ENCODE measurements around the gene NDUFA7. TPM values are rescaled to one million over a fixed set of nuclear protein-coding genes. Genes with fewer than 3 reads are reported as not detected.

NDUFA7 gene
- 39.9 TPM for total RNA-seq (ENCODE audit: unreplicated experiment)
- long read RNA-seq, transcript NDUFA7-201 (4 exons, 601 nt) = major isoform, 40 of 46 reads
- long read RNA-seq, partial matches to known transcripts = 2 of 46 reads
- long read RNA-seq, other reads (novel, unspliced or antisense) = 3 of 46 reads

DNA sequence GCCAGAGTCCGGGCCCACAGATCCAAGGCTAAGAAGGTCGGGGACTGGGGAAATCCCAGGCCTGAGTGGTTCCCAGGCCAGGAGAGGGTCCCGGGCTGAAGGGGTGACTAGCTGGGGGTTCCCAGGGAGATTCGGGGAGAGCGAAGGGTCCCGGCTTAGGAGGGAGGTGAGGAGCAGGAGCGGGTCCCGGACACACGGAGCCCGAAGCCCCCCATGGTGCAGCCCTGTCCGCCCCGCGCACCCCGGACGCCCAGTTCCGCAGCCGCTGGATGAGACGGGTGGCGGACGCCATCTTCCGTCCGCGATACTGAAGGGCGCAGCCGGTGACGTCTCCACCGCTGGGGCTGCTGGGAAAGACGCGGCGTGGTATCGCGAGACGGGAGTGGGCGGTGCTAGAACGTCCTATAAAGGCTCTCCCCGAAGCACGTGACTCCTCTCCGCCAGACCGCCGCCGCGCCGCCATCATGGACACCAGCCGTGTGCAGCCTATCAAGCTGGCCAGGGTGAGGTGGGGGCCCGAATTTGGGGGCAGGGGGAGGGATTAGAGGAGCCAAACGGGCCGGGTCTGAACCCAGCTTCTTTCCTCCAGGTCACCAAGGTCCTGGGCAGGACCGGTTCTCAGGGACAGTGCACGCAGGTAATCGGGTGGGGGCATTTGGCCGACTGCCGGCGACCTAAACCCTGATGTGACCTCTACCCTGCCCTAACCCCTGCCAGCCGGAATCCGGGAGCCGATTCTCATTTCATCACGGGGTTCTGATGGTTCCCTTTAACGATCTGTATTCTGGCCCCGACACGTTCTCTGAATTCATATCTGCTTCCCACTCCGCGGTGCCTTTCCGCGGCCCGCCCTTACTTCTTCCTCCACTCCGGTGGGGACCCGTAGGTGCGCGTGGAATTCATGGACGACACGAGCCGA is at the start of gene NDUFA7, which contains the start of gene RPS28:
NDUFA7 (minus strand) TSS at position 309 of the 919 bp plus-strand sequence; CDS start at position 292, 17 bp downstream.
RPS28 (plus strand) TSS at position 430 of the 919 bp plus-strand sequence; CDS start at position 465, 35 bp downstream.
- Mint-ChIP-seq H3K4me3 (ENCODE audit: unreplicated experiment) (peak within 1 kb of the TSS; percentile 100), H3K9me3 (ENCODE audit: unreplicated experiment) (no peaks in the 10 kb centered on the region), H3K27ac (ENCODE audit: unreplicated experiment) (peak within 1 kb of the TSS; percentile 100), H3K27me3 (ENCODE audit: unreplicated experiment) (peaks cover 16% of the 10 kb centered on the region), H3K4me1 (ENCODE audit: unreplicated experiment) (peaks cover 38% of the 10 kb centered on the region), H3K36me3 (ENCODE audit: low read depth, unreplicated experiment) (peaks cover 13% of the 10 kb centered on the region)
- peak; percentile 96 for DNase-seq (ENCODE audit: low spot score)
- TF ChIP-seq, protein P1, sequence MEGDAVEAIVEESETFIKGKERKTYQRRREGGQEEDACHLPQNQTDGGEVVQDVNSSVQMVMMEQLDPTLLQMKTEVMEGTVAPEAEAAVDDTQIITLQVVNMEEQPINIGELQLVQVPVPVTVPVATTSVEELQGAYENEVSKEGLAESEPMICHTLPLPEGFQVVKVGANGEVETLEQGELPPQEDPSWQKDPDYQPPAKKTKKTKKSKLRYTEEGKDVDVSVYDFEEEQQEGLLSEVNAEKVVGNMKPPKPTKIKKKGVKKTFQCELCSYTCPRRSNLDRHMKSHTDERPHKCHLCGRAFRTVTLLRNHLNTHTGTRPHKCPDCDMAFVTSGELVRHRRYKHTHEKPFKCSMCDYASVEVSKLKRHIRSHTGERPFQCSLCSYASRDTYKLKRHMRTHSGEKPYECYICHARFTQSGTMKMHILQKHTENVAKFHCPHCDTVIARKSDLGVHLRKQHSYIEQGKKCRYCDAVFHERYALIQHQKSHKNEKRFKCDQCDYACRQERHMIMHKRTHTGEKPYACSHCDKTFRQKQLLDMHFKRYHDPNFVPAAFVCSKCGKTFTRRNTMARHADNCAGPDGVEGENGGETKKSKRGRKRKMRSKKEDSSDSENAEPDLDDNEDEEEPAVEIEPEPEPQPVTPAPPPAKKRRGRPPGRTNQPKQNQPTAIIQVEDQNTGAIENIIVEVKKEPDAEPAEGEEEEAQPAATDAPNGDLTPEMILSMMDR (IDR thresholded peaks at IDR 0.05; ENCODE audit: unreplicated experiment) = no peak

DNA sequence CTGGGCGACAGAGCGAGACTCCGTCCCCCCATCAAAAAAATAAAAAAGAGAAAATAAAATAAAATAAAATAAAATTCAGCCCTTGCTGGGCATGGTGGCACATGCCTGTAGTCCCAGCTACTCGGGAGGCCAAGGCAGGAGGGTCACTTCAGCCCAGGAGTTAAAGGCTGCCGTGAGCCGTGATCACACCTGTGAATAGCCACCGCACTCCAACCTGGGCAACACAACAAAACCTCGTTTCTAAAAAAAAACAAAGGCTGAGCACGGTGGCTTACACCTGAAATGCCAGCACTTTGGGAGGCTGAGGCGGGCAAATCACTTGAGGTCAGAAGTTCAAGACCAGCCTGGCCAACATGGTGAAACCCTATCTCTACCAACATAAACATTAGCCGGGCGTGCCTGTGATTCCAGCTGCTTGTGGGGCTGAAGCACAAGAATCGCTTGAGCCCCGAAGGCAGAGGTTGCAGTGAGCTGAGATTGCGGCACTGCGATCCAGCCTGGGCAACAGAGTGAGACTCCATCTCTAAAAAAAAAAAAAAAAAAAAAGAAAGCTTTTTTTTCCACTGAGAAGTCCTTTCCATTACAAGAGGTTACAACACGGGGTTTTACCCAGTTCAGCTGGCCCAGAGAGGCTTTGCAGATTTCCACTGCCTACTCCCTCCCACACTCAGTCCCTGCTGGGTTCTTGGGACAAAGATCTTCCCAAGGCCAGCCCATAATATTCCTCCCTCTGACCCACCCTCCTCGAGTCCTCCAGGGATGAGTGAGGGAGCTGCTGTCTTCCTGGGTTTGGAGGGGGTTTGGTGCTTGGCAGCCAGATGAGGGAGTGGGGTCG is 49.2 kb upstream of the NDUFA7 start:
- peaks cover 9% of the 10 kb centered on the region for H3K27me3 Mint-ChIP-seq (ENCODE audit: unreplicated experiment)
- no peaks in the 10 kb centered on the region for H3K9me3 Mint-ChIP-seq (ENCODE audit: unreplicated experiment)
- DNase-seq (ENCODE audit: low spot score) = no peak
- TF ChIP-seq, protein P1 (IDR thresholded peaks at IDR 0.05; ENCODE audit: unreplicated experiment) = no peak
- peaks cover 25% of the 10 kb centered on the region for H3K4me1 Mint-ChIP-seq (ENCODE audit: unreplicated experiment)
- H3K4me3 Mint-ChIP-seq (ENCODE audit: unreplicated experiment) = no peak overlapping the region
- H3K36me3 Mint-ChIP-seq (ENCODE audit: low read depth, unreplicated experiment) = peaks cover 16% of the 10 kb centered on the region
- H3K27ac Mint-ChIP-seq (ENCODE audit: unreplicated experiment) = no peak overlapping the region

DNA sequence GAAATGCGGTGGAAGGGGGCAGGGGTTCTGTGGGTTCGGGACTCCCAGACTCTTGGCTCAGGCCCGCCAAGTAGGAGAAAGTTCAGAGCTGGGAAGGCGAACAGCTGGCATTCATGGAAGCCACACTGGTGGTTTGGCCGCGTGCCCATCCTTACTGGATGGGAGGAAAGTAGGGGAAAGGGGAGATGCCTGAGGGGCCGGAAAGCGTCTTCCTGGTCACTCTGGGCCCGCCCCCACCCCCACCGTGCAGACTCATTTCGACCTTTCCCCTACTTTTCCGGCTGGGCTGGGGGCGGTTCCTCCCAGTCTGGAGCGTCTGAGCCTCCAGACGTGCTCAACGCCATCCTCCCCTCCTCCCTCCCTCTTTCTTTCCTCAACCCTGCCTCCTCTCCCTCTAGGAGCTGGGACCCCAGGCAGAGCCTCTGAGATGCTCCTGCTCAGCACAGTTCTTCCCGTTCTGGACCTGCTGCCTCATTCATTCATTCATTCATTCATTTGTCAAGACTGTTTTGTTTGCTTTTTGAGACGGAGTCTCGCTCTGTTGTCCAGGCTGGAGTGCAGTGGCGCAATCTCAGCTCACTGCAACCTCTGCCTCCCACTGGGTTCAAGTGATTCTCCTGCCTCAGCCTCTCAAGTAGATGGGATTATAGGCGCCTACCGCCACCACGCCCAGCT is 46.3 kb upstream of the NDUFA7 start:
- Mint-ChIP-seq H3K4me3 (ENCODE audit: unreplicated experiment) (peak overlapping the region; percentile 84), H3K27ac (ENCODE audit: unreplicated experiment) (no peak overlapping the region), H3K4me1 (ENCODE audit: unreplicated experiment) (peaks cover 28% of the 10 kb centered on the region), H3K27me3 (ENCODE audit: unreplicated experiment) (peaks cover 10% of the 10 kb centered on the region), H3K9me3 (ENCODE audit: unreplicated experiment) (no peaks in the 10 kb centered on the region), H3K36me3 (ENCODE audit: low read depth, unreplicated experiment) (peaks cover 7% of the 10 kb centered on the region)
- TF ChIP-seq, protein P1 (IDR thresholded peaks at IDR 0.05; ENCODE audit: unreplicated experiment) = no peak
- DNase-seq (ENCODE audit: low spot score) = peak; percentile 54

DNA sequence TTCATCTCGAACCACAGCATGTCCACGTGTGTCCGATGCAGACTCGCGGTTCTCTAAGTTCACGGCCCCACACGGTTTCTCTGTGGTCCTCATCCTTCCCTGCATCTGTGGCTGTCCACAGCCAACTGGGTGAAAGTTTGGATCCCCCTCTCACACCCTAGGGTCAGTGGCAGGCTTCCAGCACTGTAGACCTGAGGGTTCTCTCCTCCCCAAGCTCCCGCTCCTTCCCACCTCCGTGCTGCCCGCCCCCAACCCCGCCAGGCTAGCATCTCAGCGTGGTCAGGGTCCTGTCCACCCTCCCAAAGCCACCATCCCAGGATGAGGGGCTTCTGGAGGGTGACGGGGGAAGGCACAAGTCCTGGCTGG is 45.8 kb upstream of the NDUFA7 start:
- Mint-ChIP-seq H3K9me3 (ENCODE audit: unreplicated experiment) (no peaks in the 10 kb centered on the region), H3K36me3 (ENCODE audit: low read depth, unreplicated experiment) (peaks cover 7% of the 10 kb centered on the region), H3K27ac (ENCODE audit: unreplicated experiment) (no peak overlapping the region), H3K4me1 (ENCODE audit: unreplicated experiment) (peaks cover 28% of the 10 kb centered on the region), H3K4me3 (ENCODE audit: unreplicated experiment) (peak overlapping the region; percentile 76), H3K27me3 (ENCODE audit: unreplicated experiment) (peaks cover 10% of the 10 kb centered on the region)
- TF ChIP-seq, protein P1 (IDR thresholded peaks at IDR 0.05; ENCODE audit: unreplicated experiment) = no peak
- no peak for DNase-seq (ENCODE audit: low spot score)

Measured in endothelial cell (in vitro differentiated cells).